ENCODE measurements around the gene UBE2G1. TPM values are rescaled to one million over a fixed set of nuclear protein-coding genes. Genes with fewer than 3 reads are reported as not detected.

Gene UBE2G1
- total and polyA plus RNA-seq, 9 of the 15 experiments (the other 6 are each of a cell fraction or from before 2014, with no cell fraction given) = 10.1 to 65.9 (median 29.7) TPM

GRCh38 chr17:4263282-4264215 is 102.9 kb downstream of the UBE2G1 start, which contains the start of gene ANKFY1 (continued):
- TF ChIP-seq PTBP1 (IDR thresholded peaks at IDR 0.05; ENCODE audit: low read depth, low read length) = no peak
- TF ChIP-seq CTBP1 (IDR thresholded peaks at IDR 0.05; ENCODE audit: borderline replicate concordance) = peak; percentile 32; the same call in 1 of the 2 replicates
- TF ChIP-seq XRCC3 (IDR thresholded peaks at IDR 0.05) = no peak
- no peak for TF ChIP-seq ZNF436 (CRISPR knock-in tag; IDR thresholded peaks at IDR 0.05)
- peak; percentile 20; the same call in 1 of the 2 replicates for TF ChIP-seq RNF2 (IDR thresholded peaks at IDR 0.05)
- peak; percentile 79 for TF ChIP-seq NEUROD1 (IDR thresholded peaks at IDR 0.05; ENCODE audit: borderline replicate concordance, low read depth, low read length, partially characterized antibody)
- TF ChIP-seq TCF15 (CRISPR knock-in tag; IDR thresholded peaks at IDR 0.05) = no peak
- no peak for TF ChIP-seq KAT8 (IDR thresholded peaks at IDR 0.05; ENCODE audit: low read depth)
- no peak for TF ChIP-seq KLF6 (CRISPR knock-in tag; IDR thresholded peaks at IDR 0.05; ENCODE audit: borderline replicate concordance)
- TF ChIP-seq, protein P1, sequence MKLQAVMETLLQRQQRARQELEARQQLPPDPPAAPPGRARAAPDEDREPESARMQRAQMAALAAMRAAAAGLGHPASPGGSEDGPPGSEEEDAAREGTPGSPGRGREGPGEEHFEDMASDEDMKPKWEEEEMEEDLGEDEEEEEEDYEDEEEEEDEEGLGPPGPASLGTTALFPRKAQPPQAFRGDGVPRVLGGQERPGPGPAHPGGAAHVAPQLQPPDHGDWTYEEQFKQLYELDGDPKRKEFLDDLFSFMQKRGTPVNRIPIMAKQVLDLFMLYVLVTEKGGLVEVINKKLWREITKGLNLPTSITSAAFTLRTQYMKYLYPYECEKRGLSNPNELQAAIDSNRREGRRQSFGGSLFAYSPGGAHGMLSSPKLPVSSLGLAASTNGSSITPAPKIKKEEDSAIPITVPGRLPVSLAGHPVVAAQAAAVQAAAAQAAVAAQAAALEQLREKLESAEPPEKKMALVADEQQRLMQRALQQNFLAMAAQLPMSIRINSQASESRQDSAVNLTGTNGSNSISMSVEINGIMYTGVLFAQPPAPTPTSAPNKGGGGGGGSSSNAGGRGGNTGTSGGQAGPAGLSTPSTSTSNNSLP (IDR thresholded peaks at IDR 0.05; ENCODE audit: borderline replicate concordance, low read depth, low read length) = no peak
- TF ChIP-seq, protein P2, sequence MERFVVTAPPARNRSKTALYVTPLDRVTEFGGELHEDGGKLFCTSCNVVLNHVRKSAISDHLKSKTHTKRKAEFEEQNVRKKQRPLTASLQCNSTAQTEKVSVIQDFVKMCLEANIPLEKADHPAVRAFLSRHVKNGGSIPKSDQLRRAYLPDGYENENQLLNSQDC (CRISPR knock-in tag; IDR thresholded peaks at IDR 0.05) = no peak
- no peak for TF ChIP-seq CCAR2 (IDR thresholded peaks at IDR 0.05; ENCODE audit: low read depth, low read length)
- TF ChIP-seq THAP12 (CRISPR knock-in tag; IDR thresholded peaks at IDR 0.05) = peak; percentile 55; the same call in 1 of the 2 replicates
- TF ChIP-seq, protein P3, sequence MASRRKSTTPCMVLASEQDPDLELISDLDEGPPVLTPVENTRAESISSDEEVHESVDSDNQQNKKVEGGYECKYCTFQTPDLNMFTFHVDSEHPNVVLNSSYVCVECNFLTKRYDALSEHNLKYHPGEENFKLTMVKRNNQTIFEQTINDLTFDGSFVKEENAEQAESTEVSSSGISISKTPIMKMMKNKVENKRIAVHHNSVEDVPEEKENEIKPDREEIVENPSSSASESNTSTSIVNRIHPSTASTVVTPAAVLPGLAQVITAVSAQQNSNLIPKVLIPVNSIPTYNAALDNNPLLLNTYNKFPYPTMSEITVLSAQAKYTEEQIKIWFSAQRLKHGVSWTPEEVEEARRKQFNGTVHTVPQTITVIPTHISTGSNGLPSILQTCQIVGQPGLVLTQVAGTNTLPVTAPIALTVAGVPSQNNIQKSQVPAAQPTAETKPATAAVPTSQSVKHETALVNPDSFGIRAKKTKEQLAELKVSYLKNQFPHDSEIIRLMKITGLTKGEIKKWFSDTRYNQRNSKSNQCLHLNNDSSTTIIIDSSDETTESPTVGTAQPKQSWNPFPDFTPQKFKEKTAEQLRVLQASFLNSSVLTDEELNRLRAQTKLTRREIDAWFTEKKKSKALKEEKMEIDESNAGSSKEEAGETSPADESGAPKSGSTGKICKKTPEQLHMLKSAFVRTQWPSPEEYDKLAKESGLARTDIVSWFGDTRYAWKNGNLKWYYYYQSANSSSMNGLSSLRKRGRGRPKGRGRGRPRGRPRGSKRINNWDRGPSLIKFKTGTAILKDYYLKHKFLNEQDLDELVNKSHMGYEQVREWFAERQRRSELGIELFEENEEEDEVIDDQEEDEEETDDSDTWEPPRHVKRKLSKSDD (conservative IDR thresholded peaks at IDR 0.05; ENCODE audit: low read length) = peak; percentile 97
- no peak for TF ChIP-seq ZNF311 (CRISPR knock-in tag; IDR thresholded peaks at IDR 0.05)
- peak; percentile 96; the same call in 1 of the 2 replicates for TF ChIP-seq BRCA1 (IDR thresholded peaks at IDR 0.05)
- TF ChIP-seq BRCA1 (CRISPR knock-in tag; IDR thresholded peaks at IDR 0.05) = no peak
- no peak for TF ChIP-seq BCL6 (CRISPR knock-in tag; IDR thresholded peaks at IDR 0.05)
- no peak for TF ChIP-seq PRPF4 (IDR thresholded peaks at IDR 0.05; ENCODE audit: insufficient read depth, low read depth, low read length, poor library complexity, severe bottlenecking)
- TF ChIP-seq, protein P4, sequence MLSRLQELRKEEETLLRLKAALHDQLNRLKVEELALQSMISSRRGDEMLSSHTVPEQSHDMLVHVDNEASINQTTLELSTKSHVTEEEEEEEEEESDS (CRISPR knock-in tag; IDR thresholded peaks at IDR 0.05) = no peak
- peak; percentile 99 for TF ChIP-seq RBM25 (IDR thresholded peaks at IDR 0.05; ENCODE audit: low read depth, low read length, severe bottlenecking)

Measured in K562 (cell line).